GM12878 (cell line): ENCODE data around the gene APOBEC3B. TPM values are rescaled to one million over a fixed set of nuclear protein-coding genes. Genes with fewer than 3 reads are reported as not detected.

Source experiments
- BHLHE40 ChIP-seq, 2 experiments: fragments of 450-650 bp in 1 of 2; IDR thresholded peaks; 2 replicates each; pipeline ENCODE4 v1.6.1; 2011 to 2017; ENCODE audit warnings: low read depth in 2 of 2, borderline replicate concordance in 1 of 2, improper control_type of control experiment in 1 of 2, low read length in 1 of 2, mild to moderate bottlenecking in 1 of 2
- CBX3 ChIP-seq: fragments of 200-600 bp; sonication (generic); IDR thresholded peaks from 2 replicates; pipeline ENCODE4 v1.6.1; 2016; ENCODE audit warnings: low read depth, borderline replicate concordance
- CHD1 ChIP-seq: IDR thresholded peaks from 2 replicates; pipeline ENCODE4 v1.6.1; 2012; ENCODE audit warnings: low read depth, low read length, improper control_type of control experiment
- CREM ChIP-seq: IDR thresholded peaks from 2 replicates; pipeline ENCODE4 v1.6.1; 2014; ENCODE audit warnings: antibody characterized with exemption, low read depth
- EED ChIP-seq: sonication (generic); IDR thresholded peaks from 2 replicates; pipeline ENCODE4 v1.6.1; 2016; ENCODE audit warnings: antibody characterized with exemption, low read depth
- MLLT1 ChIP-seq: fragments of 450-650 bp; IDR thresholded peaks from 2 replicates; pipeline ENCODE4 v1.6.1; 2016; ENCODE audit warnings: mild to moderate bottlenecking
- NFXL1 ChIP-seq: fragments of 450-650 bp; IDR thresholded peaks from 2 replicates; pipeline ENCODE4 v1.6.1; 2017; ENCODE audit warnings: antibody characterized with exemption, mild to moderate bottlenecking, borderline replicate concordance
- RELA ChIP-seq: fragments of 450-650 bp; IDR thresholded peaks from 2 replicates; pipeline ENCODE4 v1.8.0; 2014; ENCODE audit warnings: borderline replicate concordance; ENCODE audit not compliant: partially characterized antibody
- SKIL ChIP-seq: fragments of 450-650 bp; IDR thresholded peaks from 2 replicates; pipeline ENCODE4 v1.6.1; 2017; ENCODE audit warnings: mild to moderate bottlenecking, low read depth, inconsistent platforms; ENCODE audit not compliant: poor library complexity, severe bottlenecking
- STAT1 ChIP-seq: fragments of 450-650 bp; conservative IDR thresholded peaks from 2 replicates; pipeline ENCODE4 v1.6.1; 2014; ENCODE audit warnings: antibody characterized with exemption, mild to moderate bottlenecking
- SUPT20H ChIP-seq: IDR thresholded peaks from 2 replicates; pipeline ENCODE4 v1.6.1; 2011; ENCODE audit warnings: low read depth, mild to moderate bottlenecking, low read length, moderate library complexity, borderline replicate concordance; ENCODE audit not compliant: control insufficient read depth
- YY1 ChIP-seq: IDR thresholded peaks from 2 replicates; pipeline ENCODE4 v1.6.1; 2011; ENCODE audit warnings: low read depth, mild to moderate bottlenecking, low read length
- ZBTB4 ChIP-seq: fragments of 450-650 bp; formaldehyde crosslinking; IDR thresholded peaks from 2 replicates; pipeline ENCODE4 v1.4.0; 2022; ENCODE audit warnings: mild to moderate bottlenecking, moderate library complexity
- polyA plus RNA-seq, 11 experiments: library from polyadenylated mRNA; depleted of rRNA in 4 of 11; unstranded in 6 of 11; stranded (reverse) in 5 of 11; fragments of >200 nt; fragmentation: Nextera tagmentation in 4 of 11; fragmentation: Illumina TruSeq in 1 of 11; extraction: Ambion mirVana in 4 of 11; extraction: Trizol in 1 of 11; gene quantifications; 1 replicate in 1 of 11; 2 replicates in 10 of 11; pipeline versions ENCODE4 v1.2.1 to v1.2.3, GENCODE V29; 2011 to 2016; ENCODE audit warnings: inconsistent platforms in 2 of 11, missing spikeins in 2 of 11, low read depth in 1 of 11
- total RNA-seq, 4 experiments: library from RNA; depleted of rRNA in 3 of 4; stranded (reverse); fragments of >200 nt in 3 of 4; fragmentation: Illumina TruSeq in 1 of 4; extraction: Trizol in 1 of 4; gene quantifications; 2 replicates each; pipeline versions ENCODE4 v1.2.1 to v1.2.3, GENCODE V29; 2013 to 2021

APOBEC3B gene
- total and polyA plus RNA-seq, 10 of the 15 experiments (the other 5 are each of a cell fraction or from before 2014, with no cell fraction given) = 2.4 to 75.1 (median 30.9) TPM

GRCh38 chr22:38946771-38947170 is 35.4 kb upstream of the APOBEC3B start (continued):
- TF ChIP-seq ZBTB4 (no peak), CREM (no peak), SKIL (no peak), BHLHE40 (IDR thresholded peaks at IDR 0.05; ENCODE audit: borderline replicate concordance in 1 of 2, low read depth in 2 of 2, low read length in 1 of 2) (no peak), RELA (no peak), NFXL1 (no peak), EED (no peak), MLLT1 (no peak), CBX3 (no peak), CHD1 (no peak), YY1 (no peak), STAT1 (no peak), SUPT20H (no peak)
